Activated naive CD8-positive, alpha-beta T cell treated with anti-CD3 and anti-CD28 coated beads, Interleukin-2, amount 10 ng/mL, durations not matched to agents 7 days and 5 days (primary cell): ENCODE results near the gene CFAP54. TPM values are rescaled to one million over a fixed set of nuclear protein-coding genes. Genes with fewer than 3 reads are reported as not detected.

Source experiments
- ATAC-seq: fragments of 150-1000 bp; cut with Tn5 transposase; one replicate; pipeline ENCODE4 v1.10.0; 2021; ENCODE audit warnings: low read depth, moderate library complexity
- POLR2A ChIA-PET: fragments of 350-600 bp; sonication (Branson Sonifier 250); formaldehyde crosslinking; loops from one replicate; lab custom pipeline; 2021; ENCODE audit warnings: antibody characterized with exemption; lab: Charles Lee
- DNase-seq: peaks from one replicate; pipeline ENCODE4 v3.0.0; 2021
- H3K27ac Mint-ChIP-seq: one replicate; pipeline ENCODE4 v1.8.0; 2022; ENCODE audit warnings: mild to moderate bottlenecking, mixed read lengths
- H3K27me3 Mint-ChIP-seq: one replicate; pipeline ENCODE4 v1.8.0; 2022; ENCODE audit warnings: mild to moderate bottlenecking, moderate library complexity, mixed read lengths
- H3K36me3 Mint-ChIP-seq: one replicate; pipeline ENCODE4 v1.8.0; 2021; ENCODE audit warnings: mild to moderate bottlenecking, mixed read lengths
- H3K4me1 Mint-ChIP-seq: one replicate; pipeline ENCODE4 v1.8.0; 2021; ENCODE audit warnings: mixed read lengths
- H3K4me3 Mint-ChIP-seq: one replicate; pipeline ENCODE4 v1.8.0; 2022; ENCODE audit warnings: mild to moderate bottlenecking, moderate library complexity, mixed read lengths
- H3K9me3 Mint-ChIP-seq: one replicate; pipeline ENCODE4 v1.8.0; 2021; ENCODE audit warnings: mixed read lengths
- total RNA-seq, 2 experiments: library from RNA; stranded (reverse); gene quantifications; one replicate each; pipeline ENCODE4 v1.2.3, GENCODE V29; 2021

CFAP54 gene
- total RNA-seq, 2 experiments from 2014 or later = 0.94 to 1.8 TPM

DNA sequence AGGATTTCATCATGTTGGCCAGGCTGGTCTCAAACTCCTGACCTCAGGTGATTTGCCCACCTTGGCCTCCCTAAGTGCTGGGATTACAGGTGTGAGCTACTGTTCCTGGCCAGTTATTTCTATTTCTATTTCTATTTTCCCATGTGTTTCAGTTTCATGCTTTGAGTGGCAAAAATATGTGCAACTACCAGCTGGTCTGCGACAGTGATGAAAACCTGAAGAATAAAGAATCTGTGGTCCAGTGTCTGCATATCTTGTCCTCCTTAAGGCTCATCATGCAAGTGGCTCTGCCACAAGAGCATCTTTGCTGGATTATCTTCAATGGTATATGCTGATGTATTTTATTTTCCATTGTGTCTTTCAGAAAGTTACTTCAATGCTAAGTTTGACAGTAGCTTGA lies 17.4 kb downstream of the CFAP54 start:
- Mint-ChIP-seq H3K36me3 (no peaks in the 10 kb centered on the region), H3K4me1 (peaks cover 13% of the 10 kb centered on the region), H3K27ac (no peak overlapping the region), H3K4me3 (no peak overlapping the region), H3K27me3 (no peaks in the 10 kb centered on the region), H3K9me3 (no peaks in the 10 kb centered on the region)
- DNase-seq (no peak), ATAC-seq (no peak)
- POLR2A ChIA-PET = no interaction called here

DNA sequence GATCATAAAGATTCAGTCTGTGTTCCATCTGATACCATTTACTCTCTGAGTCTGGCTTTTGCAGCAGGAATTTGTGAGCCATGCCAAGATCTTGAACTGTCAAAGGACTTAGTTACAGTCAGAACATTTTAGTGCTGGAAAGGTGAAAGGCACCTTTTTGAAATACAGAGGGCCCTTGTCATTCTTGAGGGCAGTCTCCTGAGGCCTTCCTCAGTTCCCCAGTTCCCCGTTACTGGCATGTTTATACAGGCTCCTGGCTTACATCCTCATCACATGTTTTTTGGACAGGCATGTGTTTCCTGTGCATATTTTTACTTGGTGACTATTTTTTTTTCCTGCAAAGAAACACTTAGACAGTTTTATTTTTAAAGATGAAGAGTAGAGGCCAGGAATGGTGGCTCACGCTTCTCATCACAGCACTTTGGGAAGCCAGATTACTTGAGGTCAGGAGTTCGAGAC lies 21.0 kb downstream of the CFAP54 start:
- H3K4me3 Mint-ChIP-seq = no peak overlapping the region
- no peak for ATAC-seq
- H3K27me3 Mint-ChIP-seq = no peaks in the 10 kb centered on the region
- POLR2A ChIA-PET = interaction anchor here (0.7 kb wide), 1 partner anchor 1983 kb away, joined by 5 read pairs; no protein-coding TSS in a partner anchor
- no peak for DNase-seq
- no peaks in the 10 kb centered on the region for H3K9me3 Mint-ChIP-seq
- H3K27ac Mint-ChIP-seq = no peak overlapping the region
- no peaks in the 10 kb centered on the region for H3K4me1 Mint-ChIP-seq
- H3K36me3 Mint-ChIP-seq = no peaks in the 10 kb centered on the region

DNA sequence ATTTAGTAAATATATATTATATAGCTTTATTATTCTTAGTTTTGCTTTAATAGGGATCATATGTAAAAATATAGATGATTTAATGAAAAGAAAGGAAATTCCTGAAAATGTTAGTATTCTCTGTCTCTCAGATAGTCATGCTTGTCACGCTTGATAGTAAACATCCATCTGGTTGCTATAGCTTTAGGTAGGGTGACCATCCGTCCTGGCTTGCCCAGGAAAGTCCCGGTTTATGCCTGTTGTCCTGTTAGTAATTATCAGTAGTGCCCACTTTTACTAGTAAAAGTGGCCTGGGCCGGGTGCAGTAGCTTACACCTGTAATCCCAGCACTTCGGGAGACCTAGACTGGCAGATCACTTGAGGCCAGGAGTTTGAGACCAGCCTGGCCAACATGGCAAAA lies 23.8 kb downstream of the CFAP54 start:
- no peak overlapping the region for H3K27ac Mint-ChIP-seq
- DNase-seq (no peak), ATAC-seq (no peak)
- no peaks in the 10 kb centered on the region for H3K27me3 Mint-ChIP-seq
- no peak overlapping the region for H3K4me3 Mint-ChIP-seq
- H3K36me3 Mint-ChIP-seq = peaks cover 2% of the 10 kb centered on the region
- POLR2A ChIA-PET = interaction anchor here (0.7 kb wide), 1 partner anchor 113 kb away, joined by 4 read pairs; the partner anchor contains the start of gene CDK17
- H3K4me1 Mint-ChIP-seq = peaks cover 18% of the 10 kb centered on the region
- no peaks in the 10 kb centered on the region for H3K9me3 Mint-ChIP-seq

GRCh38 chr12:96513681-96514080 lies 24.3 kb downstream of the CFAP54 start:
- POLR2A ChIA-PET = interaction anchor here (0.7 kb wide), 1 partner anchor 113 kb away, joined by 4 read pairs; the partner anchor contains the start of gene CDK17
- peaks cover 18% of the 10 kb centered on the region for H3K4me1 Mint-ChIP-seq
- H3K27me3 Mint-ChIP-seq = no peaks in the 10 kb centered on the region
- no peak for ATAC-seq
- no peak for DNase-seq
- no peaks in the 10 kb centered on the region for H3K9me3 Mint-ChIP-seq
- no peak overlapping the region for H3K27ac Mint-ChIP-seq
- H3K4me3 Mint-ChIP-seq = no peak overlapping the region
- H3K36me3 Mint-ChIP-seq = peaks cover 2% of the 10 kb centered on the region

DNA sequence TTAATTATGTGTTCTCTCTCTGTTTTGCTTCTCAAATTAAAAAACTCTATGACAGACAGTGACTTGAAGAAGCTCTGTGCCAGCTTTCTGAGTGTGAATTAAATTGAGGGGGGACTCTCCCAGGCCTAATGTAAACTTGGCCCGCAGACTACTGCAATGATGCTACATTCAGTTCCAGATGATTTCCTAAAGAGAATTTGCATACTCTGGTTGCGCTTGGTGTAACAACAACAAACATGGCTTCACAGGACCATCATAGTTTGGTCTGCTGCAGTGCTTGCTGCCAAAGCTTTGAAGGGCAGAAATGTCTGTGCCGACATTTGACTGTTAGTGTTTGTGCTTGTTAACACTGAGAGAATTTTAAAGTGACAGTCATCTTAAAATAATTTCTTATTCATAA lies 25.0 kb downstream of the CFAP54 start:
- H3K36me3 Mint-ChIP-seq = peaks cover 2% of the 10 kb centered on the region

GRCh38 chr12:96516472-96517430 lies 27.4 kb downstream of the CFAP54 start:
- peak overlapping the region; percentile 51 for H3K4me3 Mint-ChIP-seq
- POLR2A ChIA-PET = interaction anchor here (0.6 to 1.7 kb wide), 9 partner anchors 27 to 1043 kb away, joined by 3 to 29 read pairs (median 3); partner anchors contain the start of genes CDK17 and CFAP54
- H3K27ac Mint-ChIP-seq = peak overlapping the region; percentile 70

More for the DNA sequence above, 25.0 kb downstream of the CFAP54 start:
- no peak overlapping the region for H3K27ac Mint-ChIP-seq
- DNase-seq (no peak), ATAC-seq (no peak)
- H3K4me3 Mint-ChIP-seq = no peak overlapping the region
- POLR2A ChIA-PET = no interaction called here
- H3K4me1 Mint-ChIP-seq = peaks cover 18% of the 10 kb centered on the region
- no peaks in the 10 kb centered on the region for H3K27me3 Mint-ChIP-seq
- no peaks in the 10 kb centered on the region for H3K9me3 Mint-ChIP-seq

GRCh38 chr12:96520767-96521166 lies 31.4 kb downstream of the CFAP54 start:
- POLR2A ChIA-PET = no interaction called here
- H3K9me3 Mint-ChIP-seq = no peaks in the 10 kb centered on the region
- no peak overlapping the region for H3K27ac Mint-ChIP-seq
- ATAC-seq (no peak), DNase-seq (no peak)
- H3K4me3 Mint-ChIP-seq = no peak overlapping the region
- H3K36me3 Mint-ChIP-seq = peaks cover 3% of the 10 kb centered on the region
- peaks cover 20% of the 10 kb centered on the region for H3K4me1 Mint-ChIP-seq
- H3K27me3 Mint-ChIP-seq = peaks cover 10% of the 10 kb centered on the region

More at GRCh38 chr12:96516472-96517430, 27.4 kb downstream of the CFAP54 start:
- ATAC-seq = peak; percentile 87
- H3K4me1 Mint-ChIP-seq = peaks cover 18% of the 10 kb centered on the region
- peaks cover 4% of the 10 kb centered on the region for H3K27me3 Mint-ChIP-seq
- H3K36me3 Mint-ChIP-seq = peaks cover 2% of the 10 kb centered on the region
- no peaks in the 10 kb centered on the region for H3K9me3 Mint-ChIP-seq
- DNase-seq = peak; percentile 81

DNA sequence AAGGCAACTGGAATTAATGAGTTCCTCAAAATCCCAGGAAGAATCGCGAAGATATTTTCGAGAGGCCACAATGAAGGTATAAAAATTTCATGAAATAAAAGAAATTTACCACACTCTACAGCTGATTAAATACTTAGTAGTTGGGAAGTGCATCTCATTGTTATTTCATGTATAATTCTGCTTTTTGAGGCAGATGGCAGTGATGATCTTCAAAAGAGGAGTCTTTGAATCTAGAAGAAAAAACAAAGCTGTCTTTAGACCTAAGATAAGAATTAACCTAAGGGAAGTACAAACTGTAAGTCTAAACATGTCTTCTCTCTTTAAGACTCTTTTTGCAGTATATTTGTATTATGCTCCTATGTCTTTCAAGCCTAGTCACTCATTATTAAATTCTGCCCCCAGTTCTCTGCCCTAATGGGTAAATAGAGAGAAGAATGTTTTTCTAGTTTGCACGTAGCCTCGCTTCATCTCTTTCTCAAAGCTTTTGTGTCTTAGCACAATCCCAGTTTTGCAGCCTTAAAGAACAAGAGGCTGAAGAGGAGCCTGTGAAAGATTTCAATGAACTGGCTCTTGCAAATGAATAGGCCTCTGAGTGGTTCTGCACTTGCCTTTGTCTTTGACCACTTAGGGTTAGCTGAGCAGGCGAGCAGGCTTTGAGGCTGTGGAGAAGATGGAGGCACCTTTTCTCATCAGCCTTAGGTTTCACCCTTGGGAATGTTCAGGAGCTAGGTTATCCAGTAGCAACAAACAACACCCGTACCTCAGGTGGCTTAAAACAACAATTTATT lies 32.7 kb downstream of the CFAP54 start:
- peaks cover 10% of the 10 kb centered on the region for H3K27me3 Mint-ChIP-seq
- ATAC-seq (no peak), DNase-seq (no peak)
- POLR2A ChIA-PET = interaction anchor here (0.6 kb wide), 1 partner anchor 548 kb away, joined by 3 read pairs; no protein-coding TSS in a partner anchor
- peaks cover 2% of the 10 kb centered on the region for H3K9me3 Mint-ChIP-seq
- peaks cover 21% of the 10 kb centered on the region for H3K4me1 Mint-ChIP-seq
- peaks cover 5% of the 10 kb centered on the region for H3K36me3 Mint-ChIP-seq
- H3K27ac Mint-ChIP-seq = no peak overlapping the region
- H3K4me3 Mint-ChIP-seq = no peak overlapping the region

DNA sequence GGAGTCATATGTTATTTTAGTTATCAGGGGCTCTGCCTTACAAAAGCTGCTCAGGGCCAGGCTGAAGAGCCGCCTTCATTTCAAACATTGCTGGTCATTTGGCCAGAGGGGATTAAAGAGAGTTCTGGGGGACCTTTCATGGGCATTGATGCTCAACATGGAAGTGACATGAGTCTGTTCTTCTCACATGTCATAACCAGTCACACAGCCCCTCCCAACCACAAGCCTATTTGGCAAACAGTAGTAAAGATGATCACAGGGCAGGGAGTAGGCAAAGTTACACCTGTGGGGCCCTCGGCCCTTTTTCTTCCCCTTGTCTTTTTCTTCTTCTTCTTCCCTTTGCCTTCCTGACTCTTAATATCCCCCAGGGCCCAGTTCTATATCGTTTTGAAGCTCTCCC lies 33.3 kb downstream of the CFAP54 start:
- Mint-ChIP-seq H3K27me3 (peaks cover 10% of the 10 kb centered on the region), H3K4me3 (no peak overlapping the region), H3K9me3 (peaks cover 2% of the 10 kb centered on the region), H3K36me3 (peaks cover 4% of the 10 kb centered on the region), H3K27ac (no peak overlapping the region), H3K4me1 (peaks cover 15% of the 10 kb centered on the region)
- DNase-seq (no peak), ATAC-seq (no peak)
- POLR2A ChIA-PET = interaction anchor here (0.6 kb wide), 1 partner anchor 548 kb away, joined by 3 read pairs; no protein-coding TSS in a partner anchor

DNA sequence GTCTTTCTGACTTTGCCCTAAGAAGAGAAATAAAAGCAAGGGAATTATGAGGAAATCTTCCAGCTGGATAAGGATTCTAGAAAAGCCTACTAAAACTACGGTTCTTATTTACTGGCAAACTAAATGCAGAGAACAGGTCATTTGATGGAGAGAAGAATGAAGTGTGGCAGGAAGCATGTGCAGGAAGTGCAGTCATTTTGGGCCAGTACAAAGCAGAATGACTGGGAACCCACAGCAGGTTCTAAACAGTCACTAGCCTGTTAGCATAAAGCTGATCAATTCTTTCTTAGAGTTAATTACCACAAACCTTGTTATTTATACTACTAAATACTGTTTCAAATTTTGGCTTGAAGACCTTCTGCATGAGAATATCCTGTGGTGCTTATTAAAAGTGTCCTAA lies 36.7 kb downstream of the CFAP54 start:
- H3K36me3 Mint-ChIP-seq = peaks cover 4% of the 10 kb centered on the region
- H3K4me3 Mint-ChIP-seq = no peak overlapping the region
- ATAC-seq (peak; percentile 60), DNase-seq (no peak)
- H3K9me3 Mint-ChIP-seq = peaks cover 2% of the 10 kb centered on the region
- H3K27ac Mint-ChIP-seq = no peak overlapping the region
- H3K27me3 Mint-ChIP-seq = peaks cover 6% of the 10 kb centered on the region
- POLR2A ChIA-PET = no interaction called here
- peaks cover 9% of the 10 kb centered on the region for H3K4me1 Mint-ChIP-seq

- ATAC-seq (no peak), DNase-seq (no peak)
- no peak overlapping the region for H3K27ac Mint-ChIP-seq
- H3K4me1 Mint-ChIP-seq = peaks cover 9% of the 10 kb centered on the region
- POLR2A ChIA-PET = no interaction called here
- H3K36me3 Mint-ChIP-seq = peaks cover 2% of the 10 kb centered on the region
- no peak overlapping the region for H3K4me3 Mint-ChIP-seq
- peaks cover 2% of the 10 kb centered on the region for H3K9me3 Mint-ChIP-seq
- peaks cover 9% of the 10 kb centered on the region for H3K27me3 Mint-ChIP-seq
Measured at GRCh38 chr12:96529912-96530311, 40.5 kb downstream of the CFAP54 start.

- DNase-seq = no peak
- Mint-ChIP-seq H3K9me3 (no peaks in the 10 kb centered on the region), H3K36me3 (no peaks in the 10 kb centered on the region), H3K27ac (no peak overlapping the region), H3K4me1 (peaks cover 2% of the 10 kb centered on the region), H3K27me3 (peaks cover 17% of the 10 kb centered on the region), H3K4me3 (no peak overlapping the region)
- POLR2A ChIA-PET = no interaction called here
- no peak for ATAC-seq
Measured at GRCh38 chr12:96534339-96534738, 45.0 kb downstream of the CFAP54 start.

DNA sequence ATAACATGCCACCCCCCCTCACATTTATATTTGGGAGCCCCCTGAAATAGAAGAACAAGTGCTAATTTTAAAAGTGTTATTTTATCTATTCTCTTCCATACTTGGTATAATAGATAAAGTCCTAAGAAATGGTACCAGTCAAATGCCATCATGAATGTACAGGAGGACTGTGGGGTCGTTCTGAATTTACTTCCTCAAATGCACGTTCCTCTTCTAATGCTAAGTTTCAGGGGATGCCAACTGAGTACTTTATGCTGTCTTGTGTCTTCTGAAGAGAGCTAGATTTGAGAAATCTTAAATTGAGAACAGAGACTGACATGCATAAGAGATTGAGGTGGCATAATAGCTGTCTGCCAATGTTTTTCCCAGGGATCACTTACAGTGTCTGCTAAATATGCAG lies 59.0 kb downstream of the CFAP54 start:
- POLR2A ChIA-PET = no interaction called here
- Mint-ChIP-seq H3K4me1 (no peaks in the 10 kb centered on the region), H3K27me3 (peaks cover 13% of the 10 kb centered on the region), H3K4me3 (no peak overlapping the region), H3K9me3 (no peaks in the 10 kb centered on the region), H3K36me3 (no peaks in the 10 kb centered on the region), H3K27ac (no peak overlapping the region)
- no peak for ATAC-seq
- no peak for DNase-seq
